HEK293 (cell line): ENCODE measurements around the gene TPM1.

Source experiments
- CTCF ChIA-PET: fragments of 350-600 bp; formaldehyde crosslinking; extraction: SDS; loops from one replicate; lab custom pipeline; 2021; ENCODE audit warnings: antibody characterized with exemption; lab: Yijun Ruan, JAX
- POLR2A ChIA-PET: fragments of 300-600 bp; formaldehyde crosslinking; extraction: SDS; loops from one replicate; lab custom pipeline; 2020; ENCODE audit warnings: antibody characterized with exemption, inconsistent platforms; lab: Yijun Ruan, JAX
- H3K27ac ChIP-seq: fragments of 200-500 bp; sonication (Bioruptor generic); 2 replicates; pipeline ENCODE4 v1.5.1; 2014; ENCODE audit warnings: low read depth, low read length, control low read depth, inconsistent platforms; ENCODE audit errors: extremely low read depth
- H3K36me3 ChIP-seq, 2 experiments: fragments of 200-500 bp in 1 of 2; sonication (Bioruptor generic) in 1 of 2; 1 replicate in 1 of 2; 2 replicates in 1 of 2; pipeline ENCODE4 v1.5.1; 2014 to 2017; ENCODE audit warnings: inconsistent platforms in 2 of 2, low read length in 2 of 2; ENCODE audit not compliant: control insufficient read depth in 2 of 2, insufficient read depth in 1 of 2
- H3K4me1 ChIP-seq: fragments of 200-500 bp; sonication (Bioruptor generic); 2 replicates; pipeline ENCODE4 v1.5.1; 2014; ENCODE audit warnings: mild to moderate bottlenecking, low read length, inconsistent platforms; ENCODE audit not compliant: control insufficient read depth, insufficient read depth
- H3K4me3 ChIP-seq: 2 replicates; pipeline ENCODE4 v1.5.1; 2011; ENCODE audit warnings: low read depth, mild to moderate bottlenecking, control low read depth, low read length, moderate library complexity
- H3K9me3 ChIP-seq: fragments of 200-500 bp; sonication (Bioruptor generic); 2 replicates; pipeline ENCODE4 v1.5.1; 2014; ENCODE audit warnings: low read depth, low read length, inconsistent platforms; ENCODE audit not compliant: control insufficient read depth, insufficient read depth
- GFI1B ChIP-seq: fragments of 450-650 bp; formaldehyde crosslinking; IDR thresholded peaks from 2 replicates; pipeline ENCODE4 v1.5.1; 2016; ENCODE audit warnings: missing biosample characterization, missing genetic modification characterization
- INSM2 ChIP-seq: fragments of 450-650 bp; formaldehyde crosslinking; IDR thresholded peaks from 2 replicates; pipeline ENCODE4 v1.5.1; 2016; ENCODE audit warnings: missing biosample characterization, missing genetic modification characterization
- KLF1 ChIP-seq: fragments of 450-650 bp; formaldehyde crosslinking; IDR thresholded peaks from 2 replicates; pipeline ENCODE4 v1.5.1; 2016; ENCODE audit warnings: missing biosample characterization, missing genetic modification characterization
- MEIS1 ChIP-seq: sonication (generic); formaldehyde crosslinking; IDR thresholded peaks from 2 replicates; pipeline ENCODE4 v1.8.1; 2022; ENCODE audit warnings: missing genetic modification reagents, mild to moderate bottlenecking, borderline replicate concordance
- ZBTB8A ChIP-seq: fragments of 450-650 bp; formaldehyde crosslinking; IDR thresholded peaks from 2 replicates; pipeline ENCODE4 v1.5.1; 2016; ENCODE audit warnings: missing biosample characterization, missing genetic modification characterization
- ZFP3 ChIP-seq: fragments of 450-650 bp; formaldehyde crosslinking; IDR thresholded peaks from 2 replicates; pipeline ENCODE4 v1.5.1; 2016; ENCODE audit warnings: low read depth, missing biosample characterization, missing genetic modification characterization
- ZNF114 ChIP-seq: fragments of 450-650 bp; formaldehyde crosslinking; IDR thresholded peaks from 2 replicates; pipeline ENCODE4 v1.5.0; 2017; ENCODE audit warnings: missing biosample characterization, missing genetic modification characterization
- ZNF121 ChIP-seq: fragments of 450-650 bp; formaldehyde crosslinking; IDR thresholded peaks from 2 replicates; pipeline ENCODE4 v1.5.1; 2016; ENCODE audit warnings: missing biosample characterization, missing genetic modification characterization
- ZNF148 ChIP-seq: fragments of 450-650 bp; formaldehyde crosslinking; IDR thresholded peaks from 2 replicates; pipeline ENCODE4 v1.5.0; 2017; ENCODE audit warnings: missing biosample characterization, missing genetic modification characterization, borderline replicate concordance
- ZNF175 ChIP-seq: fragments of 450-650 bp; formaldehyde crosslinking; IDR thresholded peaks from 2 replicates; pipeline ENCODE4 v1.5.1; 2016; ENCODE audit warnings: missing biosample characterization, missing genetic modification characterization
- ZNF23 ChIP-seq: fragments of 450-650 bp; formaldehyde crosslinking; IDR thresholded peaks from 2 replicates; pipeline ENCODE4 v1.5.1; 2016; ENCODE audit warnings: missing biosample characterization, missing genetic modification characterization, borderline replicate concordance
- ZNF354C ChIP-seq: fragments of 450-650 bp; formaldehyde crosslinking; IDR thresholded peaks from 2 replicates; pipeline ENCODE4 v1.5.1; 2016; ENCODE audit warnings: missing biosample characterization, missing genetic modification characterization, low read depth, borderline replicate concordance
- ZNF488 ChIP-seq: fragments of 450-650 bp; formaldehyde crosslinking; IDR thresholded peaks from 2 replicates; pipeline ENCODE4 v1.5.1; 2016; ENCODE audit warnings: missing biosample characterization, missing genetic modification characterization
- ZNF513 ChIP-seq: fragments of 450-650 bp; IDR thresholded peaks from 2 replicates; pipeline ENCODE4 v1.5.1; 2018; ENCODE audit warnings: missing biosample characterization, missing genetic modification characterization
- ZNF529 ChIP-seq: fragments of 450-650 bp; formaldehyde crosslinking; IDR thresholded peaks from 2 replicates; pipeline ENCODE4 v1.5.1; 2017; ENCODE audit warnings: missing genetic modification characterization, missing biosample characterization; ENCODE audit not compliant: insufficient replicate concordance
- ZNF530 ChIP-seq: fragments of 450-650 bp; formaldehyde crosslinking; IDR thresholded peaks from 2 replicates; pipeline ENCODE4 v1.5.1; 2016; ENCODE audit warnings: low read depth, missing biosample characterization, missing genetic modification characterization
- ZNF654 ChIP-seq: fragments of 450-650 bp; formaldehyde crosslinking; IDR thresholded peaks from 2 replicates; pipeline ENCODE4 v1.5.1; 2016; ENCODE audit warnings: low read depth, missing biosample characterization, missing genetic modification characterization
- ZNF707 ChIP-seq: fragments of 450-650 bp; formaldehyde crosslinking; IDR thresholded peaks from 2 replicates; pipeline ENCODE4 v1.5.1; 2016; ENCODE audit warnings: missing biosample characterization, missing genetic modification characterization
- ZNF843 ChIP-seq: fragments of 450-650 bp; formaldehyde crosslinking; IDR thresholded peaks from 2 replicates; pipeline ENCODE4 v1.5.1; 2016; ENCODE audit warnings: missing biosample characterization, missing genetic modification characterization

Gene TPM1

GRCh38 chr15:63057468-63058345, 15.2 kb downstream of the TPM1 start (continued):
- TF ChIP-seq ZNF488, result no peak
- TF ChIP-seq ZNF23, result no peak
- no peak for TF ChIP-seq GFI1B (tag by site-specific recombination)
- no peak for TF ChIP-seq ZNF121 (tag by site-specific recombination)
- TF ChIP-seq ZNF654 (tag by site-specific recombination), result no peak

GRCh38 chr15:63059075-63059474, 16.5 kb downstream of the TPM1 start:
- POLR2A ChIA-PET, result interaction anchor here (0.8 kb wide), 1 partner anchor 30 kb away, joined by 3 read pairs; no protein-coding TSS in a partner anchor
- Histone ChIP-seq H3K4me3 (no peak overlapping the region), H3K9me3 (no peaks in the 10 kb centered on the region), H3K27ac (no peak overlapping the region), H3K4me1 (peaks cover 15% of the 10 kb centered on the region), H3K36me3 (peaks cover 4 to 74% of the 10 kb centered on the region in 2 experiments; a peak in 2 of 3 replicates)
- TF ChIP-seq ZNF148, result no peak
- no peak for TF ChIP-seq ZNF529 (tag by site-specific recombination)
- no peak for TF ChIP-seq ZBTB8A
- no peak for TF ChIP-seq ZNF114 (tag by site-specific recombination)
- TF ChIP-seq MEIS1, result no peak
- TF ChIP-seq INSM2 (tag by site-specific recombination), result no peak
- no peak for TF ChIP-seq ZNF354C (tag by site-specific recombination)
- TF ChIP-seq KLF1 (tag by site-specific recombination), result no peak
- TF ChIP-seq ZNF175 (tag by site-specific recombination), result no peak
- no peak for TF ChIP-seq ZNF530
- no peak for TF ChIP-seq ZNF707 (tag by site-specific recombination)
- TF ChIP-seq ZNF843 (tag by site-specific recombination), result no peak
- no peak for TF ChIP-seq ZFP3
- TF ChIP-seq ZNF513 (tag by site-specific recombination), result no peak
- CTCF ChIA-PET, result no interaction called here
